Measurements from ENCODE around the gene SLC5A11.
"Not testable (repeated sequence)": the region's sequence is repeated elsewhere in the genome, so short reads cannot be mapped to it uniquely, and the experiment has no call there.

Gene SLC5A11

GRCh38 chr16:24836836-24837235 lies 8.9 kb upstream of the SLC5A11 start:
- no peak for DNase-seq

- no peak for DNase-seq
These were observed 7.8 kb upstream of the SLC5A11 start for GRCh38 chr16:24837969-24838368.

- DNase-seq = no peak
These were observed 7.1 kb upstream of the SLC5A11 start for GRCh38 chr16:24838554-24839266.

GRCh38 chr16:24839347-24839972 lies 6.3 kb upstream of the SLC5A11 start:
- DNase-seq = no peak

- DNase-seq = no peak
These were observed 4.5 kb upstream of the SLC5A11 start for GRCh38 chr16:24841291-24841690.

GRCh38 chr16:24844101-24845030 lies 1.4 kb upstream of the SLC5A11 start:
- DNase-seq = no peak

- not testable (repeated sequence) for DNase-seq
These were observed 765 bp upstream of the SLC5A11 start for GRCh38 chr16:24845031-24845365.

GRCh38 chr16:24846548-24847357 lies 990 bp downstream of the SLC5A11 start:
- no peak for DNase-seq

GRCh38 chr16:24847358-24847664 lies 1.5 kb downstream of the SLC5A11 start:
- DNase-seq = no peak

GRCh38 chr16:24848065-24848464 lies 2.3 kb downstream of the SLC5A11 start:
- no peak for DNase-seq

GRCh38 chr16:24849641-24850040 lies 3.9 kb downstream of the SLC5A11 start:
- DNase-seq = no peak

- no peak for DNase-seq
These were observed 4.7 kb downstream of the SLC5A11 start for GRCh38 chr16:24850289-24850938.

GRCh38 chr16:24851700-24852099 lies 5.9 kb downstream of the SLC5A11 start:
- DNase-seq = no peak

- no peak for DNase-seq
These were observed 6.5 kb downstream of the SLC5A11 start for GRCh38 chr16:24852281-24852721.

GRCh38 chr16:24853169-24853824 lies 7.5 kb downstream of the SLC5A11 start:
- DNase-seq = no peak

GRCh38 chr16:24853830-24854229 lies 8.1 kb downstream of the SLC5A11 start:
- no peak for DNase-seq

GRCh38 chr16:24854607-24855171 lies 8.9 kb downstream of the SLC5A11 start:
- DNase-seq = no peak

- no peak for DNase-seq
These were observed 9.9 kb downstream of the SLC5A11 start for GRCh38 chr16:24855678-24856077.

GRCh38 chr16:24856871-24857270 lies 11.1 kb downstream of the SLC5A11 start:
- not testable (repeated sequence) for DNase-seq

- DNase-seq = no peak
These were observed 12.7 kb downstream of the SLC5A11 start for GRCh38 chr16:24858219-24859041.

- no peak for DNase-seq
These were observed 15.7 kb downstream of the SLC5A11 start for GRCh38 chr16:24861461-24861860.

All from NCI-H748 treated with DMSO at 0.1 percent for 48 hours (cell line).